AG04450 (cell line): Measurements from ENCODE around the gene PIAS2. TPM values are rescaled to one million over a fixed set of nuclear protein-coding genes. Genes with fewer than 3 reads are reported as not detected.
"Not testable (repeated sequence)": the region's sequence is repeated elsewhere in the genome, so short reads cannot be mapped to it uniquely, and the experiment has no call there.

ENCODE experiments used
- CTCF ChIA-PET: fragments of 300-600, 350-600 bp; formaldehyde crosslinking; extraction: SDS; loops from one replicate; lab custom pipeline; 2022; ENCODE audit warnings: antibody characterized with exemption, inconsistent platforms; lab: Charles Lee
- POLR2A ChIA-PET: fragments of 350-600 bp; formaldehyde crosslinking; extraction: SDS; loops from one replicate; lab custom pipeline; 2021; ENCODE audit warnings: antibody characterized with exemption, inconsistent platforms; lab: Yijun Ruan, JAX
- DNase-seq: peaks from one replicate; pipeline ENCODE4 v3.0.0-alpha.2; 2011; ENCODE audit warnings: low read depth, low spot score
- H3K27ac ChIP-seq: one replicate; pipeline ENCODE4 v1.5.1; 2012; ENCODE audit warnings: low read depth, low read length, control low read depth
- H3K27me3 ChIP-seq: one replicate; pipeline ENCODE4 v1.6.0; 2012; ENCODE audit warnings: low read length; ENCODE audit not compliant: control insufficient read depth, insufficient read depth
- H3K4me3 ChIP-seq: 2 replicates; pipeline ENCODE4 v1.5.1; 2011; ENCODE audit warnings: mild to moderate bottlenecking, low read depth, low read length, control low read depth
- H3K9me3 ChIP-seq: 2 replicates; pipeline ENCODE4 v1.5.1; 2012; ENCODE audit warnings: low read length; ENCODE audit not compliant: control insufficient read depth, insufficient read depth
- CTCF ChIP-seq: IDR thresholded peaks from 2 replicates; pipeline ENCODE4 v1.5.1; 2011; ENCODE audit warnings: low read depth, low read length, control low read depth, inconsistent platforms
- polyA plus RNA-seq: library from polyadenylated mRNA; depleted of rRNA; stranded (reverse); fragments of >200 nt; gene quantifications from 2 replicates; pipeline ENCODE4 v1.2.3, GENCODE V29; 2011

The PIAS2 gene
- polyA plus RNA-seq, 1 experiment, result 10.1 TPM

GRCh38 chr18:46810481-46811000 lies 106.8 kb downstream of the PIAS2 start:
- Histone ChIP-seq H3K4me3 (no peak overlapping the region), H3K9me3 (no peaks in the 10 kb centered on the region), H3K27ac (no peak overlapping the region), H3K27me3 (no peaks in the 10 kb centered on the region)
- TF ChIP-seq CTCF, result no peak
- CTCF ChIA-PET, result no interaction called here
- POLR2A ChIA-PET, result no interaction called here
- no peak for DNase-seq

GRCh38 chr18:46809145-46809544 lies 108.2 kb downstream of the PIAS2 start:
- H3K9me3 ChIP-seq, result no peaks in the 10 kb centered on the region
- ChIA-PET CTCF (no interaction called here), POLR2A (no interaction called here)
- DNase-seq, result no peak
- H3K27ac ChIP-seq, result no peak overlapping the region
- no peaks in the 10 kb centered on the region for H3K27me3 ChIP-seq
- no peak for TF ChIP-seq CTCF
- no peak overlapping the region for H3K4me3 ChIP-seq

GRCh38 chr18:46795945-46796344 lies 121.4 kb downstream of the PIAS2 start:
- H3K27ac ChIP-seq, H3K9me3 ChIP-seq, DNase-seq, H3K4me3 ChIP-seq, POLR2A ChIA-PET, H3K27me3 ChIP-seq: not testable (repeated sequence)
- CTCF ChIA-PET, result interaction anchor here (1.1 kb wide), 1 partner anchor 408 kb away, joined by 3 read pairs; no protein-coding TSS in a partner anchor

- Histone ChIP-seq H3K4me3 (no peak overlapping the region), H3K27ac (no peak overlapping the region), H3K27me3 (no peaks in the 10 kb centered on the region), H3K9me3 (no peaks in the 10 kb centered on the region)
- TF ChIP-seq CTCF, result no peak
- no peak for DNase-seq
- ChIA-PET POLR2A (no interaction called here), CTCF (no interaction called here)
Observed at GRCh38 chr18:46794607-46795006, 122.7 kb downstream of the PIAS2 start.

- no peaks in the 10 kb centered on the region for H3K9me3 ChIP-seq
- no peak overlapping the region for H3K27ac ChIP-seq
- 0 out of 2 replicates have a peak, but pooled peaks have one; percentile 6 for TF ChIP-seq CTCF
- H3K27me3 ChIP-seq, result no peaks in the 10 kb centered on the region
- DNase-seq, result no peak
- ChIA-PET CTCF (no interaction called here), POLR2A (no interaction called here)
- H3K4me3 ChIP-seq, result no peak overlapping the region
Observed at GRCh38 chr18:46793565-46793964, 123.7 kb downstream of the PIAS2 start.
